ENCODE data around the gene ABR.

DNA sequence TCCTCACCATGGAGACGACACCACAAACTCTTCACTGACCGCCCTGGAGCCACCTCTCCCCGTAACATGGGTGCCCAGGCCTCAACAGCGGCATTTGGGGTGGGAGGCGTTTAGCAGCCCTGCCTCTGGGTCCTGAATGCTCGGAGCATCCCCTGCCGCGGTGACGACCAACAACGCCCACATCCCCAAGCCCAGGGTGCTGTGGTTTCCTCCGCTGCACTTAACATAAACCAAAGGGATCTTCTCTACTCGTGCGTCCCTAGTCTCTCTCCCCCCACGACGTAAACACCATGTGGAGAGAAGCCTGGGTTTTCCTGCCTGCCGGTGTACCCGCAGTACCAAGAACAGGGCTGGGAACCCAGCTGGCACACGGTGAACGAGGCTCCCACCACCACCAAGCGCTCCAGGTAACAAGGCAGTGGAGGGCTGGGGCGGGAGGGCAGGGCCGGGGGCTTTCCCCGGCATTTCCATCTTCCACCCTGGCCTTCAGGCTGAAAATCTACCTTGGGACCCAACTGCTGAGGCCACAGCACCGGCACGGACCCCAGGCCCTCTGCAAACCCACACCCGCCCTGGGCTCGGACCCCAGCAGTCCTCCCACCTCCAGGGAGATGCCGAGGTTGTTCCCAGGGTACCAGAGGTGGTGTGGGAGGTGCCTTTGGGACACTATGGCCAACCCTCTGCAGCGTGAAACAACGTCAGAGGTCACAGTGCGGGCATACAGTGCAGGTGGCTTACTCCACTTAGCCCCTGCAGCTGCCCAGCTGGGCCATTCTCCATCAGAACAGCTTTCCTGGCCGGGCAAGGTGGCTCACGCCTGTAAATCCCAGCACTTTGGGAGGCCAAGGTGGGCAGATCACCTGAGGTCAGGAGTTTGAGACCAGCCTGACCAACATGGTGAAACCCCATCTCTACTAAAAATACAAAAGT, 128.5 kb downstream of the ABR start:
- TF ChIP-seq, protein P1, sequence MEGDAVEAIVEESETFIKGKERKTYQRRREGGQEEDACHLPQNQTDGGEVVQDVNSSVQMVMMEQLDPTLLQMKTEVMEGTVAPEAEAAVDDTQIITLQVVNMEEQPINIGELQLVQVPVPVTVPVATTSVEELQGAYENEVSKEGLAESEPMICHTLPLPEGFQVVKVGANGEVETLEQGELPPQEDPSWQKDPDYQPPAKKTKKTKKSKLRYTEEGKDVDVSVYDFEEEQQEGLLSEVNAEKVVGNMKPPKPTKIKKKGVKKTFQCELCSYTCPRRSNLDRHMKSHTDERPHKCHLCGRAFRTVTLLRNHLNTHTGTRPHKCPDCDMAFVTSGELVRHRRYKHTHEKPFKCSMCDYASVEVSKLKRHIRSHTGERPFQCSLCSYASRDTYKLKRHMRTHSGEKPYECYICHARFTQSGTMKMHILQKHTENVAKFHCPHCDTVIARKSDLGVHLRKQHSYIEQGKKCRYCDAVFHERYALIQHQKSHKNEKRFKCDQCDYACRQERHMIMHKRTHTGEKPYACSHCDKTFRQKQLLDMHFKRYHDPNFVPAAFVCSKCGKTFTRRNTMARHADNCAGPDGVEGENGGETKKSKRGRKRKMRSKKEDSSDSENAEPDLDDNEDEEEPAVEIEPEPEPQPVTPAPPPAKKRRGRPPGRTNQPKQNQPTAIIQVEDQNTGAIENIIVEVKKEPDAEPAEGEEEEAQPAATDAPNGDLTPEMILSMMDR (IDR thresholded peaks at IDR 0.05) = no peak
- no peak for TF ChIP-seq POLR2A (IDR thresholded peaks at IDR 0.05)

All from right lobe of liver (tissue), 4 donors.